Measurements from ENCODE around the gene ADARB2.

ADARB2 gene

GRCh38 chr10:1609648-1609970, 127.7 kb downstream of the ADARB2 start:
- no peak for DNase-seq

GRCh38 chr10:1608851-1609647, 128.3 kb downstream of the ADARB2 start:
- no peak for DNase-seq

GRCh38 chr10:1608408-1608807, 128.9 kb downstream of the ADARB2 start:
- no peak for DNase-seq

GRCh38 chr10:1607466-1607865, 129.9 kb downstream of the ADARB2 start:
- DNase-seq = no peak

GRCh38 chr10:1605999-1606940, 131.1 kb downstream of the ADARB2 start:
- peak; percentile 16 for DNase-seq

GRCh38 chr10:1605121-1605520, 132.2 kb downstream of the ADARB2 start:
- no peak for DNase-seq

GRCh38 chr10:1604246-1604645, 133.1 kb downstream of the ADARB2 start:
- DNase-seq = no peak

GRCh38 chr10:1603181-1603580, 134.1 kb downstream of the ADARB2 start:
- no peak for DNase-seq

GRCh38 chr10:1602037-1602484, 135.3 kb downstream of the ADARB2 start:
- no peak for DNase-seq

GRCh38 chr10:1601406-1601805, 135.9 kb downstream of the ADARB2 start:
- DNase-seq = no peak

- peak; percentile 67 for DNase-seq
Observed at GRCh38 chr10:1600861-1601260, 136.5 kb downstream of the ADARB2 start.

- DNase-seq = no peak
Observed at GRCh38 chr10:1598393-1599153, 138.8 kb downstream of the ADARB2 start.

GRCh38 chr10:1597370-1598146, 139.8 kb downstream of the ADARB2 start:
- no peak for DNase-seq

- no peak for DNase-seq
Observed at GRCh38 chr10:1596482-1597099, 140.7 kb downstream of the ADARB2 start.

- DNase-seq = no peak
Observed at GRCh38 chr10:1595726-1596125, 141.6 kb downstream of the ADARB2 start.

- no peak for DNase-seq
Observed at GRCh38 chr10:1595242-1595600, 142.1 kb downstream of the ADARB2 start.

- no peak for DNase-seq
Observed at GRCh38 chr10:1594372-1595241, 142.7 kb downstream of the ADARB2 start.

- DNase-seq = no peak
Observed at GRCh38 chr10:1591742-1592141, 145.6 kb downstream of the ADARB2 start.

- DNase-seq = no peak
Observed at GRCh38 chr10:1591045-1591444, 146.3 kb downstream of the ADARB2 start.

- DNase-seq = no peak
Observed at GRCh38 chr10:1589257-1589656, 148.1 kb downstream of the ADARB2 start.

GRCh38 chr10:1582739-1583138, 154.6 kb downstream of the ADARB2 start:
- DNase-seq = no peak

All from NCI-H1105 treated with DMSO at 0.1 percent for 48 hours (cell line).